GM19463 (cell line): ENCODE measurements around the gene DDT.
"Not testable (repeated sequence)": the region's sequence is repeated elsewhere in the genome, so short reads cannot be mapped to it uniquely, and the experiment has no call there.

Experiments used
- ATAC-seq: cut with Tn5 transposase; IDR thresholded peaks from one replicate; pipeline ENCODE4 v1.9.1; 2021; ENCODE audit warnings: mild to moderate bottlenecking, moderate library complexity; ENCODE audit not compliant: unreplicated experiment

DDT gene

GRCh38 chr22:23989583-23990244, 15.5 kb upstream of the DDT start:
- ATAC-seq = not testable (repeated sequence)

GRCh38 chr22:23986538-23987178, 12.4 kb upstream of the DDT start:
- ATAC-seq = not testable (repeated sequence)

DNA sequence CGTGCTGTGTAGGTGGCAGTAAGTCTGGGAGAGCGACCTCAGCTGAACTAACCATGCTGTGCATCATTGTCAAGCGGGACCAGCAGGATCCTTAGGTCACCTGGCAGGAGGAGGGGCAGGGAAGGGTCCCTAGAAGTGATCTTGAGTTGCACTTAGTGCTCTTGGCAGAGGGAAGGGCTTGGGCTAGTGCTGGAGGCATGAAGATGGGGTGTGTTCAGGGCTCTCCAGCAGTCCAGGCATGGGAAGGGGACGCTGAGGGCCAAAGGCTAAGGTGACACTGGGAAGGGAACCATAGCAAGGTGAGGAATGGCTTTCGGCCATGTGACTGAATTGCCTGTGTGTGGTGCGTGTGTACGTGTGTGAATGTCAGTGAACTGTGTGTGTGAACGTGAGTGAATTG, 11.8 kb upstream of the DDT start:
- ATAC-seq = not testable (repeated sequence)

GRCh38 chr22:23984430-23984829, 10.2 kb upstream of the DDT start:
- ATAC-seq = no peak

DNA sequence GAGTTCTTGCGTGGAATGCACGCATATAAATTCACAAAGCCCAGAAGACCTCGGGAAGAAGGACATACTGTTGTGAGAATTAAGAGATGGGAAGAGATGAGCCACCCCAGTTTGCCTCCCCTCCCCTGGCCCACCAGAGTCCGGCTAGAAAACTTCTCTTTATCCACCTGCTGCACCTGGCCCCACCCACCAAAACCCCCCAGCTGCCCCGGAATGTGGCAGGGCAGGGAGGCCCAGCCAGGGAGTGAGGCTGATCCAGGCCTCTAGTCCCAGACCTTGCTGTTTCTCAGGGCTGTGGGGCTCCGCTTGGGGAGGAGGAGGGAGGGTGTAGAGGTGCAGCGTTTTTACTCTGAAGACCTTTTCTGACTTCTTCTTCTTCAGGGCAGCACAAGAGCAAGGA, 6.3 kb upstream of the DDT start:
- not testable (repeated sequence) for ATAC-seq

DNA sequence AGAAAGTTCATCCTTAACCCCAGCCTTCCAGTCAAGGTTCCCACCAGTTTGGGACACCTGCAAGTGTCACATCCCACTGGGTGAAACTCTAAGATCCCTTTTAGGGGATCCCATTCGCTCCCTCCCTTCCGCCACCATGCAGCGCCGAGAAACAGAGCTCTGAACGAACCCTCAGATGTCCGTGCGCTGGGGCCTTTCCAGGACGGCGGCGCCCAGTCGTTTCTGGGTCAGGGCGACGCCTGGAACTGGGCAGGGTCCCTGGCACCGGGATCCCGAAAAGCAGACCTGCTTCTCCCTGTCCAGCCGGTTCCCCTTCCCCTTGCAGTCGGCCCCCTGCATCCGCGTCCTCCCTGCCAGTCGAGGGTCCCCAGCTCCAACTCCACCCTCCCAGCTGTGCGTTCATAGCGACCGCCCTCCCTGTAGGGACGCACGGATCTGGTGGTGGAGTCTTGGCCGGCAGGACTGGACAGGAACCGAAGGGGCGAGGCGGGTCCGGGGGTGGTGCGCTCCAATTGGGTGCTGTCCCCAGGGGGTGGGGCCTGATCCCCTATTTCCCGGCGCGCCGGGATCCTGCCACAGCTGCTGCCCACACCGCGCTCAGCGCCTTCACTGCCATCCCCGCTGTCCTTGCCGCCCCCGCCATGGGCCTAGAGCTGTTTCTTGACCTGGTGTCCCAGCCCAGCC, 5.5 kb upstream of the DDT start, which contains the start of gene GSTT2:
GSTT2 (plus strand) TSS at position 578 of the 684 bp plus-strand sequence.
- ATAC-seq = not testable (repeated sequence)

GRCh38 chr22:23977304-23977703, 3.1 kb upstream of the DDT start:
- not testable (repeated sequence) for ATAC-seq

- ATAC-seq = not testable (repeated sequence)
These were observed 653 bp upstream of the DDT start for GRCh38 chr22:23974836-23975352.

DNA sequence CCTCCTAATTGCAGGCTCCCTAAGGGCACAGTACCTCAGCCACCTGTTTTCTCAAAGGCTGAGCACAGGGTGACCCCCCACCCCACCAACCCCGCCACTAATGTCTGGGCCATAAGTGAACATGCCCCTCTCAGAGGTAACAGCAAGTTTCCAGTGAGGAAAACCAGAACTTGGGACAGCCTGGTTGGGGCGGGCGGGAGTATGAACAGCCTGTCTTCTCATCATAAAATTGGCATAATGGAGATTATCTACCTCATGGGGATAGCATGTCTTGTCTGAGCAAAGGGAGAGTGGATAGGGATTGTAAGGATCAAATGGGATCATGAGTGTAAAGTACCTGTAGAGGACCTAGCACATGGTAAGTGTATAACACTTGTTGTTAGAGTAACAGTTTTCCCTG, 2.3 kb downstream of the DDT start:
- ATAC-seq = not testable (repeated sequence)

DNA sequence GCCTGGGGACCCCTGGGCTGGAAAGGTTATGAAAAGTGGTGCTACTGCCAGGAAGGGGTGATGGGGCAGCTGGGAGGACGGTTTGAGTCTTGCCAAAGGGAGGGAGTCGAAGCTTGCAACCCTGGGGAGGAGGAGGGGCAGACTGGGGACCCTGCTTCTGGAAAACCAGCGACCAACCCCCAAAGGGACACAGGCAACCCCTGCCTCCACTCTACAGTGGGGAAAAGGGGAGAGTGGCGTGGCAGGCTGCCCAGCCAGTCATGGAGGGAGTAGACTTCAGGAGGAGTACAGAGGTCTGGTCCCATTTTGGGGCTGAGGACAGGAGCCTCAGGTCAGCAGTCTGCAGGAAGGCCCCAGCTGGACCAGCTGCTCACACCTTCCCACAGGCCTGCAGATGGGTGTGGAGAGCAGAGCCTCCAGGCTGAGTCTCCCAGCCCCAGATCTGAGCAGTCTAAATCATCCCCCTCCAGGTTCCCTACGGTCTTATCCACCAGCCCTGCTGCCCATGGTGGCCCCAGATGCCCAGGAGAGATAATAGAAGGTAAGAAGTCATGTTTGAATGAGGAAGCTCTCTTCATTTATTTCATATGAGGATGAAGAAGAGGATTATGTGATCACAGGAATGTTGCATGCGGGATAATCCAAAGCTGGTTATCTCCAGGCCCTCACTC, 3.3 kb downstream of the DDT start:
- no peak for ATAC-seq

GRCh38 chr22:23970201-23970641, 4.0 kb downstream of the DDT start:
- no peak for ATAC-seq

DNA sequence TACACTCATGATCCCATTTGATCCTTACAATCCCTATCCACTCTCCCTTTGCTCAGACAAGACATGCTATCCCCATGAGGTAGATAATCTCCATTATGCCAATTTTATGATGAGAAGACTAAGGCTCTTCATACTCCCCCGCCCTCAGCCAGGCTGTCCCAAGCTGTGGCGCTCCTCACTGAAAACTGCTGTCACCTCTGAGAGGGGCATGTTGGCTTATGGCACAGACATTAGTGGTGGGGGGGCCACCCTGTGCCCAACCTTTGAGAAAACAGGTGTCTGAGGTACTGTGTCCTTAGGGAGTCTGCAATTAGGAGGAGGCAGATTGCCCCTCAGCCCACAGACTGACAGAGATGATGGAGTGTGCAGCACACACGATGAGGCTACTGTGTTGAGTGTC, 5.2 kb downstream of the DDT start:
- ATAC-seq = no peak

DNA sequence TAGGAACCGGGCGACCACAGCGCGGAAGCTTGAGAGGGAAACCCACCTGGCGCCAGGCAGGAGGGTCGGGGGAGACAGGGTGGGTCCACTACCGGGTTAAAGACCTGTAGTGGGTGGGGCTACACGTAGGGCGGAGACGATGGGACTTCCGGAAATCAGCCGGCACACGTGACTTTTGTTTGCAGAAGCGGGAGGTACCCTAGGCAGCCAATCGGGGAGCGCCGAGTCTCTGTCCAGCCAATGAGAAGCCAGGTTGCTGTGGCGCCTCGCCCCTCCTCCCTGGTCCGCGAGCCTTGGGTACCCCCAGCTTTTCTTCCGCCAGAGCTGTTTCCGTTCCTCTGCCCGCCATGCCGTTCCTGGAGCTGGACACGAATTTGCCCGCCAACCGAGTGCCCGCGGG, 7.7 kb downstream of the DDT start, which contains the start of gene DDTL:
DDTL (plus strand) TSS at position 321 of the 400 bp plus-strand sequence; CDS start at position 348, 27 bp downstream.
- ATAC-seq = peak; percentile 94

GRCh38 chr22:23966094-23966493, 8.1 kb downstream of the DDT start:
- not testable (repeated sequence) for ATAC-seq

GRCh38 chr22:23961084-23961771, 13.0 kb downstream of the DDT start, which contains the start of gene GSTT2B:
GSTT2B (minus strand) TSS chr22:23961195; CDS start chr22:23961131, 64 bp downstream.
- ATAC-seq = not testable (repeated sequence)

- ATAC-seq = not testable (repeated sequence)
These were observed 17.8 kb downstream of the DDT start for GRCh38 chr22:23956301-23956900.

- not testable (repeated sequence) for ATAC-seq
These were observed 18.4 kb downstream of the DDT start for GRCh38 chr22:23955886-23956285.

DNA sequence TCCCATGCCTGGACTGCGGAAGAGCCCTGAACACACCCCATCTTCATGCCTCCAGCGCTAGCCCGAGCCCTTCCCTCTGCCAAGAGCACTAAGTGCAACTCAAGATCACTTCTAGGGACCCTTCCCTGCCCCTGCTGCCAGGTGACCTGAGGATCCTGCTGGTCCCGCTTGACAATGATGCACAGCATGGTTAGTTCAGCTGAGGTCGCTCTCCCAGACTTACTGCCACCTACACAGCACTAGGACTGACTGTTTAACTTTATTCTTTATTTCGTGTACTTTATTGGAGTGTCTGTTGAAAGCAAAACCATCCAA, 19.3 kb downstream of the DDT start:
- not testable (repeated sequence) for ATAC-seq

GRCh38 chr22:23954193-23954990, 19.8 kb downstream of the DDT start:
- not testable (repeated sequence) for ATAC-seq
